GM12891 (cell line): ENCODE data around the gene GAK.
A peak's percentile ranks its signal among the peaks of the same experiment; 100 is the strongest.

ENCODE experiments used
- PAX5 ChIP-seq: IDR thresholded peaks from 2 replicates; pipeline ENCODE4 v1.6.1; 2011; ENCODE audit warnings: low read length, moderate library complexity, mild to moderate bottlenecking; ENCODE audit not compliant: insufficient read depth, severe bottlenecking
- POLR2A ChIP-seq: IDR thresholded peaks from 2 replicates; pipeline ENCODE4 v1.6.1; 2011; ENCODE audit warnings: low read depth, low read length, control low read depth
- POLR2AphosphoS5 ChIP-seq: IDR thresholded peaks from 2 replicates; pipeline ENCODE4 v1.6.1; 2011; ENCODE audit warnings: low read depth, low read length, control low read depth
- SPI1 ChIP-seq: IDR thresholded peaks from 2 replicates; pipeline ENCODE4 v1.6.1; 2011; ENCODE audit warnings: low read depth, low read length, control low read depth

GRCh38 chr4:924107-925096 lies 7.7 kb downstream of the GAK start:
- TF ChIP-seq POLR2A (no peak), PAX5 (no peak), POLR2AphosphoS5 (no peak), SPI1 (peak; percentile 85)
